Measurements from ENCODE around the gene MKNK2.

- TF ChIP-seq CTCF (optimal IDR thresholded peaks at IDR 0.05 in 1 of 3, IDR thresholded peaks at IDR 0.05 in 1 of 3, conservative IDR thresholded peaks at IDR 0.05 in 1 of 3; ENCODE audit: extremely low read depth in 1 of 3, insufficient read depth in 2 of 3, low read length in 3 of 3): no peak
- no peak for TF ChIP-seq EZH2 (IDR thresholded peaks at IDR 0.05; ENCODE audit: low read length)
These were observed 29.4 kb downstream of the MKNK2 start for GRCh38 chr19:2021453-2022140.
